Stimulated activated CD4-positive, alpha-beta T cell treated with anti-CD3 and anti-CD28 coated beads, Interleukin-4, amount 100 ng/mL, for 48 hours (primary cell): Measurements from ENCODE around the gene SLC25A13.
"Not testable (repeated sequence)": the region's sequence is repeated elsewhere in the genome, so short reads cannot be mapped to it uniquely, and the experiment has no call there.

Experiments used
- DNase-seq, 2 donors: peaks; one replicate each; pipeline ENCODE4 v3.0.0-alpha.2; 2020; ENCODE audit warnings: low read depth in 2 of 2

SLC25A13 gene

GRCh38 chr7:96321658-96322372, at the start of gene SLC25A13:
TSS of gene SLC25A13 (minus strand) at chr7:96322098. CDS start at chr7:96321956, 142 bp downstream.
- DNase-seq = peak; percentile 60 to 69

GRCh38 chr7:96365916-96366315, 44.0 kb upstream of the SLC25A13 start:
- DNase-seq = not testable (repeated sequence)

- no peak for DNase-seq
Measured at GRCh38 chr7:96361116-96361857, 39.4 kb upstream of the SLC25A13 start.

GRCh38 chr7:96359876-96360275, 38.0 kb upstream of the SLC25A13 start:
- DNase-seq = no peak

- DNase-seq = not testable (repeated sequence)
Measured at GRCh38 chr7:96358236-96358971, 36.5 kb upstream of the SLC25A13 start.

- DNase-seq = no peak
Measured at GRCh38 chr7:96355990-96356506, 34.1 kb upstream of the SLC25A13 start.

GRCh38 chr7:96354881-96355280, 33.0 kb upstream of the SLC25A13 start:
- no peak for DNase-seq

- no peak for DNase-seq
Measured at GRCh38 chr7:96349572-96349971, 27.7 kb upstream of the SLC25A13 start.

- no peak for DNase-seq
Measured at GRCh38 chr7:96347471-96347870, 25.6 kb upstream of the SLC25A13 start.

- no peak for DNase-seq
Measured at GRCh38 chr7:96346293-96346953, 24.5 kb upstream of the SLC25A13 start.

- DNase-seq = no peak
Measured at GRCh38 chr7:96344236-96344635, 22.3 kb upstream of the SLC25A13 start.

- DNase-seq = no peak
Measured at GRCh38 chr7:96342049-96342448, 20.2 kb upstream of the SLC25A13 start.

GRCh38 chr7:96337519-96337918, 15.6 kb upstream of the SLC25A13 start:
- no peak for DNase-seq

- no peak for DNase-seq
Measured at GRCh38 chr7:96332325-96332724, 10.4 kb upstream of the SLC25A13 start.

- no peak for DNase-seq
Measured at GRCh38 chr7:96331775-96332174, 9.9 kb upstream of the SLC25A13 start.

- DNase-seq = no peak
Measured at GRCh38 chr7:96331233-96331632, 9.3 kb upstream of the SLC25A13 start.

GRCh38 chr7:96330193-96330592, 8.3 kb upstream of the SLC25A13 start:
- DNase-seq = no peak

- DNase-seq = no peak
Measured at GRCh38 chr7:96329241-96329640, 7.3 kb upstream of the SLC25A13 start.

GRCh38 chr7:96328016-96328415, 6.1 kb upstream of the SLC25A13 start:
- DNase-seq = no peak

- DNase-seq = no peak
Measured at GRCh38 chr7:96327429-96327828, 5.5 kb upstream of the SLC25A13 start.

GRCh38 chr7:96326752-96327151, 4.9 kb upstream of the SLC25A13 start:
- DNase-seq = not testable (repeated sequence)
